Upper lobe of right lung (tissue), 1 donor: ENCODE measurements around the gene RAPH1. TPM values are rescaled to one million over a fixed set of nuclear protein-coding genes. Genes with fewer than 3 reads are reported as not detected.

ENCODE experiments used
- ATAC-seq: fragments of 200-7000 bp; cut with Tn5 transposase; one replicate; pipeline ENCODE4 v1.9.1; 2020; ENCODE audit warnings: mild to moderate bottlenecking, moderate library complexity
- DNase-seq: peaks from one replicate; pipeline ENCODE4 v3.0.0-alpha.2; 2020
- H3K27ac ChIP-seq: fragments of 200-600 bp; one replicate; pipeline ENCODE4 v1.8.0; 2022
- H3K27me3 ChIP-seq: fragments of 200-600 bp; one replicate; pipeline ENCODE4 v1.8.0; 2022; ENCODE audit warnings: mild to moderate bottlenecking
- H3K36me3 ChIP-seq: fragments of 200-600 bp; one replicate; pipeline ENCODE4 v1.8.0; 2022
- H3K4me1 ChIP-seq: fragments of 200-600 bp; one replicate; pipeline ENCODE4 v1.8.0; 2022
- H3K4me3 ChIP-seq: fragments of 200-600 bp; one replicate; pipeline ENCODE4 v1.8.0; 2022; ENCODE audit warnings: mild to moderate bottlenecking
- H3K9me3 ChIP-seq: fragments of 200-600 bp; one replicate; pipeline ENCODE4 v1.8.0; 2022
- intact Hi-C: fragments of 100-400 bp; cut with DNase I; formaldehyde crosslinking; loops from one replicate; pipeline ENCODE4 v1.11.0; 2022
- total RNA-seq: library from RNA; stranded (reverse); fragmentation: NEBNext Ultra II Directional; extraction: Animal tissue kit (Norgen Biotek cat#: 25700); gene quantifications from one replicate; pipeline ENCODE4 v1.2.1, GENCODE V29; 2021
- TF ChIP-seq, protein P1 (sequence below): fragments of 200-600 bp; IDR thresholded peaks from one replicate; pipeline ENCODE4 v1.8.0; 2022; ENCODE audit warnings: antibody characterized with exemption
- donor health status: DM: no; HTN: yes; CAD: no; lungs with severe emphysema.

The RAPH1 gene
- total RNA-seq, 1 donor from 2014 or later: 93.4 TPM

DNA sequence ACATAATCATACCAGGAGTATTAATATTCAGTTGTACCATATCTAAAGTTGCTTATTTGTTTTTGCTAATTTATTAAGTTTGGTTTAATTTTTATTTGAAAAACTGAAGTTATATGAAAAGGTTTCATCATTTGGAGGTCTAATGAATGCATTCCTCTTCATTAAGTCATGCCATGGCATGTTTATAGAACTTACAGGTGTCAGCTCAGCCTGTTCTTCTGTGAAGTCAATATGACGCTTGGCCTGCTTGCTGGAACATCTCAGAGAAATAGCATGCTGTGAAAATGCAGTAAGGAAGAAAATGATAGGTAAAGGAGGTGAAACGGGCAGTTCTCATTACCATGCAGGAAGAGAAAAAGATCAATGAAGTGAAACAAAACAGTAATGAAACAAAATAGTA lies 58.2 kb downstream of the RAPH1 start:
- H3K4me1 ChIP-seq: no peaks in the 10 kb centered on the region
- no peaks in the 10 kb centered on the region for H3K9me3 ChIP-seq
- H3K36me3 ChIP-seq: peaks cover 14% of the 10 kb centered on the region
- H3K27me3 ChIP-seq: no peaks in the 10 kb centered on the region
- no peak overlapping the region for H3K4me3 ChIP-seq
- intact Hi-C loops: no loop called here
- TF ChIP-seq, protein P1, sequence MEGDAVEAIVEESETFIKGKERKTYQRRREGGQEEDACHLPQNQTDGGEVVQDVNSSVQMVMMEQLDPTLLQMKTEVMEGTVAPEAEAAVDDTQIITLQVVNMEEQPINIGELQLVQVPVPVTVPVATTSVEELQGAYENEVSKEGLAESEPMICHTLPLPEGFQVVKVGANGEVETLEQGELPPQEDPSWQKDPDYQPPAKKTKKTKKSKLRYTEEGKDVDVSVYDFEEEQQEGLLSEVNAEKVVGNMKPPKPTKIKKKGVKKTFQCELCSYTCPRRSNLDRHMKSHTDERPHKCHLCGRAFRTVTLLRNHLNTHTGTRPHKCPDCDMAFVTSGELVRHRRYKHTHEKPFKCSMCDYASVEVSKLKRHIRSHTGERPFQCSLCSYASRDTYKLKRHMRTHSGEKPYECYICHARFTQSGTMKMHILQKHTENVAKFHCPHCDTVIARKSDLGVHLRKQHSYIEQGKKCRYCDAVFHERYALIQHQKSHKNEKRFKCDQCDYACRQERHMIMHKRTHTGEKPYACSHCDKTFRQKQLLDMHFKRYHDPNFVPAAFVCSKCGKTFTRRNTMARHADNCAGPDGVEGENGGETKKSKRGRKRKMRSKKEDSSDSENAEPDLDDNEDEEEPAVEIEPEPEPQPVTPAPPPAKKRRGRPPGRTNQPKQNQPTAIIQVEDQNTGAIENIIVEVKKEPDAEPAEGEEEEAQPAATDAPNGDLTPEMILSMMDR: no peak
- no peak for ATAC-seq
- H3K27ac ChIP-seq: no peak overlapping the region
- no peak for DNase-seq

DNA sequence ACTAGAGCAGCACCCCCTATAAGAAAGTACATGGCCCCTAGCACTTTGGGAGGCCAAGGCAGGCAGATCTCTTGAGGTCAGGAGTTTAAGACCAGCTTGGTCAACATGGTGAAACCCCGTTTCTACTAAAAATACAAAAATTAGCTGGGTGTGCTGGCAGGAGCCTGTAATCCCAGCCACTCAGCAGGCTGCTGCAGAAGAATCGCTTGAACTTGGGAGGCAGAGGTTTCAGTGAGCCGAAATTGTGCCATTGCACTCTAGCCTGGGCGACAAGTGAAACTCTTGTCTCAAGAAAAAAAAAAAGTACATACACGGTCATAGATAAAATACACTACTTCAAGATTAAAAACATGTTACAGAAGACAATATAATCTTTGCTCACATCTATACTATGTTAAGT lies 63.8 kb downstream of the RAPH1 start:
- H3K36me3 ChIP-seq: peaks cover 8% of the 10 kb centered on the region
- DNase-seq (no peak), ATAC-seq (no peak)
- TF ChIP-seq, protein P1: no peak
- H3K4me3 ChIP-seq: no peak overlapping the region
- intact Hi-C loops: no loop called here
- H3K4me1 ChIP-seq: peaks cover 11% of the 10 kb centered on the region
- no peak overlapping the region for H3K27ac ChIP-seq
- H3K9me3 ChIP-seq: no peaks in the 10 kb centered on the region
- H3K27me3 ChIP-seq: no peaks in the 10 kb centered on the region

DNA sequence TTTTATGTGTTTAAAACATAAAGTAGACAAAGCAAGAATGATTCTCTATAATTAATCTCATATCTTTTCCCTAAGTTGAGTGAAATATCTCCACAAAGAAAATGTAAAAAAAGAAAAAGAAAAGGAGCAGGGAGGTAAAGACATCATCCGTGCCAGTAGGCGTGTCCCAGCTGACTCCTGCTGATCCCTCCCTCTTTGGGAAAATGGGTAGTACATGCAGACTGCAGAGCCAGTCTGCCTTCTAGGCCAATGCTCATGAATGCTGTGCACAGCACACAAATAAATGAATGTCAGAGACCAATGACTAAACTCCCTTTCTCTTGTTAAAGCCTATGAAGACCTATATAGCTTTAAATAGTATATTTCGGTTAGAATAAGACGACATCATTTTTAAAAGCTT lies 64.7 kb downstream of the RAPH1 start:
- TF ChIP-seq, protein P1: no peak
- peaks cover 15% of the 10 kb centered on the region for H3K4me1 ChIP-seq
- H3K4me3 ChIP-seq: no peak overlapping the region
- no peaks in the 10 kb centered on the region for H3K9me3 ChIP-seq
- intact Hi-C loops: no loop called here
- DNase-seq (no peak), ATAC-seq (peak; percentile 63)
- no peaks in the 10 kb centered on the region for H3K36me3 ChIP-seq
- H3K27me3 ChIP-seq: no peaks in the 10 kb centered on the region
- no peak overlapping the region for H3K27ac ChIP-seq

DNA sequence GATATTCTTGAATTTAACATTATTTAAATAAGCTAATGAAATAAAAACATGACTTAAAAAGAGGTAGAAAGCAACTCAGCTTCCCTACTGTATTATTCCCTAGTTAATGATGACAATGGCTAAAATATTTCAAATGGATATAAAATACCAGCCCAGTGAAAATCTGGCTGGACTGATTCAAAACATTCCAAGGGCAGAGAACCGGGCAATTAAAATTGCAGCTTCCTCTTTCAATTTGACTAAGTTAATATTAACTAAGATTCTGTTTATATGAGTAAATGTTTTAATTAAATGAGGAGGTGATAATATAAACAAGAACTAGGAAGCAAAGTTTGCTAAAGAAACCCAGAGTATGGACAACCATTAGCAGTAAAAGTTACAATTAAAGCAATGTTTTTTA lies 65.6 kb downstream of the RAPH1 start:
- Histone ChIP-seq H3K27me3 (no peaks in the 10 kb centered on the region), H3K4me3 (no peak overlapping the region), H3K36me3 (peaks cover 4% of the 10 kb centered on the region), H3K9me3 (no peaks in the 10 kb centered on the region), H3K27ac (no peak overlapping the region), H3K4me1 (peaks cover 15% of the 10 kb centered on the region)
- DNase-seq: no peak
- intact Hi-C loops: no loop called here
- TF ChIP-seq, protein P1: no peak
- ATAC-seq: no peak

DNA sequence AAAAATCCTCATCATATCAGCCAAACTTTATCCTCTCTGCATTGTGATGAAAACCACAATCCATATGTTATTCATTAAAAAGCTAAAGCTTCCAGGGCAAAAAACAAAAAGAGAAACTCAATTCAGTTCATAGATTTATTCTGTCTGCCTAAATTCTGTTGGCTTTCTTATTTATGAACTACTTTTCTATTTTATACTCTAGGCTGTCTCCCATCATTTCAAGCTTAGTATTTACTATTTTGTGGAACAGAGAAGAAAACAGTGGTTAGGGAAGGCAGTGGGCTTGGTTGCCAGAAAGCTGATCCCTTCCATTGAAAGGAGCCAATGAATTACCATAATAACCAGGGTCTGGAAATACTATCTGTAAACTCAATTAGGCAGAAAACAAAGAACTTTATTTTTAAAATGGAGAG lies 71.8 kb downstream of the RAPH1 start:
- Histone ChIP-seq H3K27me3 (no peaks in the 10 kb centered on the region), H3K9me3 (no peaks in the 10 kb centered on the region), H3K4me1 (peaks cover 4% of the 10 kb centered on the region), H3K36me3 (peaks cover 44% of the 10 kb centered on the region), H3K4me3 (no peak overlapping the region), H3K27ac (no peak overlapping the region)
- ATAC-seq (no peak), DNase-seq (no peak)
- intact Hi-C loops: no loop called here
- TF ChIP-seq, protein P1: no peak

DNA sequence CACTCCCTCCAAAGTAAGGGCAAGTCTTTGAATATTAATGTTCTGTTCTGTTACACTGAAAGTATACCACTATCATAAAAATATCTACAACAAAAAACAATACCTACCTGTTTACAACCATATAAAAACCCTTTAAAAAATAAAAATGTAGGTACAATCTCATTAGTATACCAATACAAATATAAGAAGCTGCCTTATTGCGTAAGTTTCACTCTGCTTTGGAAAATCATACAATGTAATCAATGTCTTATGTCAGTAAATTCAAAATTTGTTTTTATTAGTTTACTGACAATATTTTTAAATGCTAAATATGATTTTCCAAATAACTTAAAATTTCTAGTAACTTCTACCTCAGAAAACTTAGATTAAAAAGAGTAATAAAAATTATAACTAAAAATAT lies 72.8 kb downstream of the RAPH1 start:
- Histone ChIP-seq H3K36me3 (peaks cover 54% of the 10 kb centered on the region), H3K4me1 (peaks cover 4% of the 10 kb centered on the region), H3K9me3 (no peaks in the 10 kb centered on the region), H3K4me3 (no peak overlapping the region), H3K27me3 (no peaks in the 10 kb centered on the region), H3K27ac (no peak overlapping the region)
- DNase-seq: no peak
- no peak for ATAC-seq
- TF ChIP-seq, protein P1: no peak
- intact Hi-C loops: no loop called here
